HG02970 (cell line): ENCODE data around the gene SKOR1.

Experiments
- ATAC-seq: cut with Tn5 transposase; IDR thresholded peaks from one replicate; pipeline ENCODE4 v1.9.1; 2021; ENCODE audit warnings: mild to moderate bottlenecking, moderate library complexity, moderate number of reproducible peaks; ENCODE audit not compliant: unreplicated experiment, low FRiP score

The SKOR1 gene

DNA sequence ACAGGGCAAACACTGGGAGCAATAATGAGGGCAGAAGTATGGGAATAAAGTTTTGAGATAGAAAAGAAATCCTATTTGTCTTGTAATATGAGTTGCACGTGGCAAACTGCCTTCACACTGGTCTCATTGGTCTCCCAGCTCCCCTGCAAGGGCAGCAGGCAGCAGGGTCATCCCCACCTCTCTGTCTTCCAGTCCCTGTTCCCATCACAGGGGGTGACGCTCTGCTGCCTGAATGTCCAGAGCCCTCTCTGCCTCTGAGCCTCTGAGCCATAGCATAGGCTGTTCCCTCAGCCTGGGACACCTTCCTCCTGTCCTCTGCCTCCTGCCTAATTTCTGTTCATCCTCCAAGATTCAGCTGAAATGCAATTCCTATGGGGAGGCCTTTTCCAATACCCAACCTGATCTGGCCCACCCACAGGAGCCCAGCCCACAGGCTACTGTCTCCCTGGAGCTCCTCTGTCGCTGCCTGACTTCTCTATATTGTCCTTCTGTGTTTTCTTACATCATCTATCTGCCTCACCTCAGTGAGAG is 12.1 kb upstream of the SKOR1 start:
- ATAC-seq, result no peak

DNA sequence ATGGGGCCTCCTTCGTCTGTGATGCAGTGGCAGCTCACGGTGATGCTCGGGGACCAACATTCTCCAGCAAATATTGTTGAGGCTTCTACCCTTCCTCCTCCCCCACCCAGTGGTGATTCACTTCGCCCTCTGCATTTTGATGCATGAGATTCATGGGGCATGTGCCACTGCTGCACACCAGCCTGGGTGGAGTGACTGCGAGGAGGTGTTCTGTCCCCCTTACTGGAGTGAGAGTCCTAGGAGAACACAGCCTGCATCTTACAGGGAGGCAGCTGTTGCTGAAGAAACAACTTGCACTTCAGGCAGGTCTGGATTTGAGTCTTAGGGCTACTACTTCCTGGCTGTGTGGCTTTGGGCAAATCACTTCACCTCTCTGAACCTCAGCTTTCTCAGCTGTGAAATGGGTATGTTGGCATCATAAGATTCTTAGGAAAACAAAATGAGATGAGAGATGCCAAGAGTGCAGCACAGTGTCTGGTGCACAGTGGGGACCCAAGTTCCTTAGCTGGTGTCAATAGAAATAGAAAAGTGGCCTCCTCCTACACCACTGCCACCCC is 10.2 kb upstream of the SKOR1 start:
- no peak for ATAC-seq

GRCh38 chr15:67816668-67817067 is 8.6 kb upstream of the SKOR1 start:
- no peak for ATAC-seq

GRCh38 chr15:67818464-67818863 is 6.8 kb upstream of the SKOR1 start:
- ATAC-seq, result no peak

GRCh38 chr15:67819636-67820035 is 5.7 kb upstream of the SKOR1 start:
- ATAC-seq, result no peak

- ATAC-seq, result no peak
Observed at GRCh38 chr15:67820122-67820991, 5.0 kb upstream of the SKOR1 start.

DNA sequence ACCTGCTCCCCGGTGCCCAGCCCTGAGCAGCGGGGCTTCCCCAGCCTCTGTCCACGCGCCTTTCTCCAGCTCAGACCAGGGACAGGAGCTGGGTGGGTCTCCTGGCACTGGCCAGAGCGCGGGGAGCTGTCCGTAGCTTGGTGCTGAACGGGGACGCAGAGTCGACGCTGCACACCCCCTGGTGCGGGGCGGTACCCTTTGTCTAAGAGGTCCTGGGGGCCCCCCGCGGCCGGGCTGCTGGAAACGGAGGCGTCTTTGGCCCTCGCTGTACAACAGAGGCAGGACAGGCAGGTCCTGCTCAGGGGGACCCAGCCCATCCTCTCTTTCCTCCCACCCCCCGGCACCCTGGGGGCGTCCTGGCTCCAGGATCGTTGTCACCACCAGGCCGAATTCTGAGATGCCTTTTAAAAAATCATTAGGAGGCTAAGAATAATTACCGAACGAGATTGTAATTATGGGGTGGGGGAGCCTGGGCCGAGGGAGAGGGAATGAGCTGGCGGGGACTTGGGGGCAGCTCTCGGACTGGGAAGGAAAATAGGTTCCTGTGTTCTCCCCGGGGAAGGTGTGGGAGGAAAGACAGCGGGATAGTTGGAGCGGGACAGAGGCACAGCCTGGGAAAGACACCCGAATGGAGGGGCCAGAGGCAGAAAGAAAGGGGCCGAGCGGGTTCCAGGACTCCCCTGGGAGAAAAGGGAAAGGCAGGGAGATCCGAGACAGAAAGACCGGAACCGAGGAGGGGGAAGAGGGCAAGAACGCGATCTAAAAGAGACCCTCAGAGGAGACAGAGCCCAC is 4.1 kb upstream of the SKOR1 start:
- ATAC-seq, result no peak

DNA sequence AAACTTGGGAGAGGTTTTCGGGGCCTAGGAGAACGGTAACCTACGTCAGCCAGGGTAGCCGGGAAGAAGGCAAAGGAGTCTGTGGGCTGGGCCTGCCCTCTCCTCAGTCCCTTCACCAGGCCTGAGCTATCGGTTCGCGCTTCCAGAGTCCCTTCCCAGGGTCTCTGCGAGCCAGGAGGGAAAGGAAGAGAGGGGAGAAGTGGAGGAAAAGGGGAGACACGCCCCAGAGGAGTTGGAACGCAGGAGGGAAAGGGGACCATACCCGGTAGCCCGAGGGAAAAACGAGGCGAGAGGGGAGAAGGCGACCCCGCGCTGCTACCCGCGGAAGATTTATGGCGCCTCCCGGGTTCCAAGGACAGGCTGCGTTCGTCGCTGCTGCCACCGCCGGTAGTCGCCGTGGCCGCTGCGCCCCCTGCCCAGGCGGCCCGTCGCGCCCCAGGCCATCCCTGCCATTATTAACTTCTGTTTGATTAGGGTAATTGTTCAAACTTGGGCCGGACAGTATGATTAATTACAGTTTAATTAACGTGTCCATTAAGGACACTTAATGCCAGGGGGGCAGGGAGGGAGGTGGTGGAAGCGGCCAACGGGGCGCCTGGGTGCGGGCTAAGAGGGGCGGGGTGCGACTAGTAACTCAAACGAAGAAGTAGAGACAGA is 3.4 kb upstream of the SKOR1 start:
- ATAC-seq, result no peak

GRCh38 chr15:67822537-67823313 is 2.6 kb upstream of the SKOR1 start:
- no peak for ATAC-seq

GRCh38 chr15:67823314-67824196 is 1.8 kb upstream of the SKOR1 start:
- ATAC-seq, result no peak

DNA sequence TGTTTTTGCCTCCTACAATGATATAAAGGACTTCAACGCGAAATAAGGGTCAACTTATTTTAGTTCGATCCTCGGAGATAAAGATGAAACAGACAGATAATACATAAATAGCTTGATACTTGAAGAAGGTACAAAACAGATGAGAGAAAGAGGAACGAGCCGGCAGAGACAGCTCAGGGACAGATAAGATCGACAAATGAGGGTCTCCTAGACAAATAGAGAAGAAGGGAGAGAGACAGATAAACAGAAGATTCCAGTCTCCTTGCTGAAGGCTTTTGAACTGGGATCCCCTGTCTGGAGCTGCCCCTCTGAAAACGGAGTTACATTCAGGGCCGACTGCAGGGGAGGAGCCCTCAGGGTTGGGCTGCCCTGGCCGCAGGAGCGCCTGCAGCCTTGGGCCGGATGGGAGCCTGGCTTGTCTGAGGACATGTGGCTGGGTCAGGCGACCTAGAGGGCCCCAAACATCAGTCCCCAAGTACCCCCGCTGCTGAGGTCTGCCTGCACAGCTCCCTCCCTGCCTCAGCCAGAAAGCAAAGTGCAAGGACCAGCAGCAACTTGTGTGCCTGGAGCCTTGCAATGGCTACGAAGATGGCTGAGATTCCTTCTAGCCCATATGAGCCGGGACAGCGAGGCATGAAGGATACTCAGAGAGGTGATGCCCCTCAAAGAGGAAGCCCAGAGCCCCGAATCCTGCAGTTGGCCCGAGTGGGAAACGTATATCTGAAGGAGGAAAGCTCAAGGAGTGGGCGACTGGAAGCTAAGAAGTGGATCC is 926 bp upstream of the SKOR1 start:
- ATAC-seq, result no peak

DNA sequence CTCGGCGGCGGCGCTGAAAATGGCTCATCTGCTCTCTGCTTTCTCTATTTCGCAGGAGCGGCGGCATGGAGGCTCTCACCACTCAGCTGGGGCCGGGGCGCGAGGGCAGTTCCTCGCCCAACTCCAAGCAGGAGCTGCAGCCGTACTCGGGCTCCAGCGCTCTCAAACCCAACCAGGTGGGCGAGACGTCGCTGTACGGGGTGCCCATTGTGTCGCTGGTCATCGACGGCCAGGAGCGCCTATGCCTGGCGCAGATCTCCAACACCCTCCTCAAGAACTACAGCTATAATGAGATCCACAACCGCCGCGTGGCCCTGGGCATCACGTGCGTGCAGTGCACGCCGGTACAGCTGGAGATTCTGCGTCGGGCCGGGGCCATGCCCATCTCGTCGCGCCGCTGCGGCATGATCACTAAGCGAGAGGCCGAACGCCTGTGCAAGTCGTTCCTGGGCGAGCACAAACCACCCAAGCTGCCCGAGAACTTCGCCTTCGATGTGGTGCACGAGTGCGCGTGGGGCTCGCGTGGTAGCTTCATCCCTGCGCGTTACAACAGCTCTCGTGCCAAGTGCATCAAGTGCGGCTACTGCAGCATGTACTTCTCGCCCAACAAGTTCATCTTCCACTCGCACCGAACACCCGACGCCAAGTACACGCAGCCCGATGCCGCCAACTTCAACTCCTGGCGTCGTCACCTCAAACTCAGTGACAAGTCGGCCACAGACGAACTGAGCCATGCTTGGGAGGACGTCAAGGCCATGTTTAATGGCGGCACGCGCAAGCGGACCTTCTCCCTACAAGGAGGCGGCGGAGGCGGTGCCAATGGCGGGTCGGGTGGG is 790 bp downstream of the SKOR1 start:
- ATAC-seq, result no peak

GRCh38 chr15:67826717-67827561 is 1.6 kb downstream of the SKOR1 start:
- no peak for ATAC-seq

DNA sequence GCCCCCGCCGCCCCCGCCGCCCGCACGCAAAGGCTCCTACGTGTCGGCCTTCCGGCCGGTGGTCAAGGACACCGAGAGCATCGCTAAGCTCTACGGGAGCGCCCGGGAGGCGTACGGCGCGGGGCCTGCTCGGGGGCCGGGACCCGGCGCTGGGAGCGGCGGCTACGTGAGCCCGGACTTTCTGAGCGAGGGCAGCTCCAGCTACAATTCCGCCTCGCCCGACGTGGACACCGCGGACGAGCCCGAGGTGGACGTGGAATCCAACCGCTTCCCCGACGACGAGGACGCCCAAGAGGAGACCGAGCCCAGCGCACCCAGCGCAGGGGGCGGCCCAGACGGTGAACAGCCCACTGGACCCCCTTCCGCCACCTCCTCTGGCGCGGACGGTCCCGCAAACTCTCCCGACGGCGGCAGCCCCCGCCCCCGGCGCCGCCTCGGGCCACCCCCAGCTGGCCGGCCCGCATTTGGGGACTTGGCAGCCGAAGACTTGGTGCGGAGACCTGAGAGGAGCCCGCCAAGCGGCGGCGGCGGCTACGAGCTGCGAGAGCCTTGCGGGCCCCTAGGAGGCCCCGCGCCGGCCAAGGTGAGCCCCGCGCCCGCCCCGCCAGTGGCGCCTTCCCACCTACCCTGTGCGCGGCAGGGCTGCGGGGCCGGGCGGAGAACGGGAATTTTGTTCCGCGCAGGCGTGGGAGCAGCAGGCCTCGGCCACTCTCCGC is 2.4 kb downstream of the SKOR1 start:
- ATAC-seq, result no peak

DNA sequence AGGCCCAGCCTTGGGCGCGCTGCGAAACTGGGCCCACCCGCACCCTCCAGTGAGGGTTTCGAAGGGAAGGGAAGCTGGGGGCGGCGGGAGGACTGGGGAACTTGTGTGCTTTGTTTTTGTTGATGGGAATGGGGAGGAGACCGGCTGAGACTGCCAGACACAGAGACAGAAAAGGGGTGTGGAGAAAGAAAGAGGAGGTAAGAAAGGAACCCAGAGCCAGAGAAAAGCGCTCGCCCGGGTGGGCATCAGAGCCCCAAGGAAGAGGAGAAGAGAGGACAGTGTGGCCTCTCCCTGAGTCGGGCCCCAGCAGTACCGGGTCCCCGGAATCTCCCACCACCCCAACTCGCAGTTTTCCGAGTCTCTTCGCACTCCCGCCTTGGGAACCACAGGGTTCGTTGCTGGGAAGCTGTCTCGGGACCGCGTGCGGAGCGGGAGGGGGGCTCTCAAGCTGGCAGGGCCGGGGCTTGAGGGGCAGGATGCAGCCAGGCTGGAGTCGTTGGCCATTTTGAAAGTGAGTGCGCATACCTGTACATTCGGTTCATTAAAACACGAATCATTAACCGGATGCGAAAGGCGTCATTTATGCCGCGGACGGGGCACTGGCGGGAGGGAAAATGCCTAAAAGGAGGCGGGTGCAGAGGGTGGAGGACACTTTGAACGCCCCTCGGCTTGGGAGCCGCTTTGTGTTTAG is 3.1 kb downstream of the SKOR1 start:
- ATAC-seq, result no peak
